T-helper 1 cell treated with Interleukin-12 subunit alpha and Interleukin-12 subunit beta and Interleukin-4 antibody, amounts not matched to agents 30 μg/mL and 1 μg/mL, for 36 hours (primary cell): Measurements from ENCODE around the gene NFIL3.
"Not testable (repeated sequence)": the region's sequence is repeated elsewhere in the genome, so short reads cannot be mapped to it uniquely, and the experiment has no call there.

Experiments
- H3K27ac Mint-ChIP-seq: one replicate; pipeline ENCODE4 v1.8.0; 2021; ENCODE audit warnings: mild to moderate bottlenecking, mixed read lengths
- H3K27me3 Mint-ChIP-seq: one replicate; pipeline ENCODE4 v1.8.0; 2021; ENCODE audit warnings: low read depth, mixed read lengths
- H3K36me3 Mint-ChIP-seq: one replicate; pipeline ENCODE4 v1.8.0; 2021; ENCODE audit warnings: low read depth, mixed read lengths
- H3K4me1 Mint-ChIP-seq: one replicate; pipeline ENCODE4 v1.8.0; 2021; ENCODE audit warnings: low read depth, mixed read lengths
- H3K4me3 Mint-ChIP-seq: one replicate; pipeline ENCODE4 v1.8.0; 2021; ENCODE audit warnings: mild to moderate bottlenecking, moderate library complexity, mixed read lengths
- H3K9me3 Mint-ChIP-seq: one replicate; pipeline ENCODE4 v1.8.0; 2021; ENCODE audit warnings: mixed read lengths

The NFIL3 gene

GRCh38 chr9:91391818-91392217 is 31.8 kb downstream of the NFIL3 start:
- H3K4me3 Mint-ChIP-seq: no peak overlapping the region
- H3K27me3 Mint-ChIP-seq: peaks cover 5% of the 10 kb centered on the region
- peaks cover 15% of the 10 kb centered on the region for H3K4me1 Mint-ChIP-seq
- H3K9me3 Mint-ChIP-seq: no peaks in the 10 kb centered on the region
- H3K36me3 Mint-ChIP-seq: peaks cover 2% of the 10 kb centered on the region
- no peak overlapping the region for H3K27ac Mint-ChIP-seq

GRCh38 chr9:91391412-91391811 is 32.2 kb downstream of the NFIL3 start:
- Mint-ChIP-seq H3K9me3 (no peaks in the 10 kb centered on the region), H3K4me1 (peaks cover 19% of the 10 kb centered on the region), H3K27me3 (peaks cover 5% of the 10 kb centered on the region), H3K36me3 (peaks cover 2% of the 10 kb centered on the region), H3K27ac (no peak overlapping the region), H3K4me3 (no peak overlapping the region)

GRCh38 chr9:91389686-91390085 is 33.9 kb downstream of the NFIL3 start:
- not testable (repeated sequence) for H3K4me3 Mint-ChIP-seq, H3K27ac Mint-ChIP-seq

GRCh38 chr9:91386765-91387164 is 36.9 kb downstream of the NFIL3 start:
- Mint-ChIP-seq H3K9me3 (no peaks in the 10 kb centered on the region), H3K27ac (no peak overlapping the region), H3K36me3 (no peaks in the 10 kb centered on the region), H3K27me3 (peaks cover 6% of the 10 kb centered on the region), H3K4me1 (peaks cover 5% of the 10 kb centered on the region), H3K4me3 (no peak overlapping the region)

More at GRCh38 chr9:91389686-91390085, 33.9 kb downstream of the NFIL3 start:
- not testable (repeated sequence) for H3K9me3 Mint-ChIP-seq, H3K36me3 Mint-ChIP-seq, H3K4me1 Mint-ChIP-seq, H3K27me3 Mint-ChIP-seq

- Mint-ChIP-seq H3K36me3 (no peaks in the 10 kb centered on the region), H3K4me3 (no peak overlapping the region), H3K9me3 (no peaks in the 10 kb centered on the region), H3K4me1 (peaks cover 5% of the 10 kb centered on the region), H3K27me3 (peaks cover 14% of the 10 kb centered on the region), H3K27ac (no peak overlapping the region)
Measured at GRCh38 chr9:91384954-91385353, 38.7 kb downstream of the NFIL3 start.

- H3K4me3 Mint-ChIP-seq: no peak overlapping the region
- peaks cover 5% of the 10 kb centered on the region for H3K4me1 Mint-ChIP-seq
- no peaks in the 10 kb centered on the region for H3K9me3 Mint-ChIP-seq
- peaks cover 17% of the 10 kb centered on the region for H3K27me3 Mint-ChIP-seq
- no peak overlapping the region for H3K27ac Mint-ChIP-seq
- no peaks in the 10 kb centered on the region for H3K36me3 Mint-ChIP-seq
Measured at GRCh38 chr9:91383577-91383976, 40.1 kb downstream of the NFIL3 start.

- no peak overlapping the region for H3K27ac Mint-ChIP-seq
- peaks cover 3% of the 10 kb centered on the region for H3K36me3 Mint-ChIP-seq
- H3K27me3 Mint-ChIP-seq: peaks cover 17% of the 10 kb centered on the region
- H3K4me3 Mint-ChIP-seq: no peak overlapping the region
- peaks cover 5% of the 10 kb centered on the region for H3K9me3 Mint-ChIP-seq
- peaks cover 5% of the 10 kb centered on the region for H3K4me1 Mint-ChIP-seq
Measured at GRCh38 chr9:91382298-91382697, 41.3 kb downstream of the NFIL3 start.

- Mint-ChIP-seq H3K4me3 (no peak overlapping the region), H3K27me3 (peaks cover 17% of the 10 kb centered on the region), H3K9me3 (peaks cover 5% of the 10 kb centered on the region), H3K36me3 (peaks cover 7% of the 10 kb centered on the region), H3K4me1 (peaks cover 4% of the 10 kb centered on the region), H3K27ac (no peak overlapping the region)
Measured at GRCh38 chr9:91379426-91379825, 44.2 kb downstream of the NFIL3 start.

- H3K9me3 Mint-ChIP-seq: peaks cover 5% of the 10 kb centered on the region
- peaks cover 17% of the 10 kb centered on the region for H3K27me3 Mint-ChIP-seq
- H3K4me3 Mint-ChIP-seq: no peak overlapping the region
Measured at GRCh38 chr9:91378695-91379127, 44.9 kb downstream of the NFIL3 start.

GRCh38 chr9:91378054-91378453 is 45.6 kb downstream of the NFIL3 start:
- not testable (repeated sequence) for H3K4me1 Mint-ChIP-seq, H3K36me3 Mint-ChIP-seq, H3K4me3 Mint-ChIP-seq, H3K27ac Mint-ChIP-seq, H3K9me3 Mint-ChIP-seq
- H3K27me3 Mint-ChIP-seq: peaks cover 17% of the 10 kb centered on the region

More at GRCh38 chr9:91378695-91379127, 44.9 kb downstream of the NFIL3 start:
- H3K36me3 Mint-ChIP-seq: peaks cover 7% of the 10 kb centered on the region
- peaks cover 4% of the 10 kb centered on the region for H3K4me1 Mint-ChIP-seq
- no peak overlapping the region for H3K27ac Mint-ChIP-seq

GRCh38 chr9:91376239-91376638 is 47.4 kb downstream of the NFIL3 start:
- peaks cover 7% of the 10 kb centered on the region for H3K27me3 Mint-ChIP-seq
- peaks cover 7% of the 10 kb centered on the region for H3K36me3 Mint-ChIP-seq
- H3K9me3 Mint-ChIP-seq: peaks cover 5% of the 10 kb centered on the region
- peaks cover 4% of the 10 kb centered on the region for H3K4me1 Mint-ChIP-seq
- H3K4me3 Mint-ChIP-seq: no peak overlapping the region
- H3K27ac Mint-ChIP-seq: no peak overlapping the region

- Mint-ChIP-seq H3K4me3 (no peak overlapping the region), H3K4me1 (peaks cover 4% of the 10 kb centered on the region), H3K27me3 (peaks cover 3% of the 10 kb centered on the region), H3K27ac (no peak overlapping the region), H3K9me3 (peaks cover 5% of the 10 kb centered on the region), H3K36me3 (peaks cover 7% of the 10 kb centered on the region)
Measured at GRCh38 chr9:91374939-91375338, 48.7 kb downstream of the NFIL3 start.

- Mint-ChIP-seq H3K4me3 (no peak overlapping the region), H3K27ac (no peak overlapping the region)
Measured at GRCh38 chr9:91371894-91372293, 51.7 kb downstream of the NFIL3 start.

GRCh38 chr9:91370006-91370405 is 53.6 kb downstream of the NFIL3 start:
- H3K4me1 Mint-ChIP-seq, H3K9me3 Mint-ChIP-seq, H3K36me3 Mint-ChIP-seq, H3K4me3 Mint-ChIP-seq, H3K27me3 Mint-ChIP-seq, H3K27ac Mint-ChIP-seq: not testable (repeated sequence)

More at GRCh38 chr9:91371894-91372293, 51.7 kb downstream of the NFIL3 start:
- Mint-ChIP-seq H3K4me1 (peaks cover 4% of the 10 kb centered on the region), H3K9me3 (no peaks in the 10 kb centered on the region), H3K27me3 (peaks cover 7% of the 10 kb centered on the region), H3K36me3 (peaks cover 3% of the 10 kb centered on the region)

GRCh38 chr9:91364702-91365101 is 58.9 kb downstream of the NFIL3 start:
- H3K4me3 Mint-ChIP-seq: no peak overlapping the region
- H3K4me1 Mint-ChIP-seq: peaks cover 18% of the 10 kb centered on the region
- H3K27ac Mint-ChIP-seq: no peak overlapping the region
- H3K36me3 Mint-ChIP-seq: peaks cover 9% of the 10 kb centered on the region
- H3K9me3 Mint-ChIP-seq: peaks cover 10% of the 10 kb centered on the region
- H3K27me3 Mint-ChIP-seq: peaks cover 7% of the 10 kb centered on the region

GRCh38 chr9:91364005-91364404 is 59.6 kb downstream of the NFIL3 start:
- peaks cover 7% of the 10 kb centered on the region for H3K27me3 Mint-ChIP-seq
- peaks cover 8% of the 10 kb centered on the region for H3K36me3 Mint-ChIP-seq
- H3K4me1 Mint-ChIP-seq: peaks cover 25% of the 10 kb centered on the region
- peaks cover 10% of the 10 kb centered on the region for H3K9me3 Mint-ChIP-seq
- no peak overlapping the region for H3K27ac Mint-ChIP-seq
- no peak overlapping the region for H3K4me3 Mint-ChIP-seq
